Measurements from ENCODE around the gene SMAD3. TPM values are rescaled to one million over a fixed set of nuclear protein-coding genes. Genes with fewer than 3 reads are reported as not detected.

The SMAD3 gene
- total RNA-seq, 2 donors from 2014 or later = 33.3 to 60.7 TPM

- intact Hi-C loops (cut with DNase I, micrococcal nuclease) = no loop called here
- ATAC-seq = no peak
Measured at GRCh38 chr15:67179411-67179995, 114.1 kb downstream of the SMAD3 start.

DNA sequence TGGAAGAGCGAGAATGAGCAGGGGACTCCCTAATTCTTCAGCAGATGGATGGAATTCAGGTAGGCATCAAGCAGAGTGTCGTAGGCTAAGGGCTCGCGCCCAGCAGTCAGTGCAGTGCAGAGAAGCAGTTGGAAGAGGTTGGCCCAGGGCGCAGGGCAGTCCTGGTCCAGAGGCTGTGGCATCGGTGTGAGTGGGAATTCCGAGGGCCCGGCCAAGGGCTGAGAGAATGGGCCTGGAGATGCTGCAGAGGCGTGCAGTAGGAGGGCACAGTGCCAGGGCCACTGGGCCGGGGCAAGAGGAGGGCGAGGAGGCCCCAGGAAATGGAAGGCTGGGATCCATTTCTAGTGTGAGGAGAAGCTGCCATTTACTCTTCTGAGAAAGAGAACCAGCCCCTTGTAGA lies 114.6 kb downstream of the SMAD3 start:
- no peak for DNase-seq
- intact Hi-C loops (cut with DNase I, micrococcal nuclease) = no loop called here
- ATAC-seq = no peak

More at GRCh38 chr15:67179411-67179995, 114.1 kb downstream of the SMAD3 start:
- no peak for DNase-seq

DNA sequence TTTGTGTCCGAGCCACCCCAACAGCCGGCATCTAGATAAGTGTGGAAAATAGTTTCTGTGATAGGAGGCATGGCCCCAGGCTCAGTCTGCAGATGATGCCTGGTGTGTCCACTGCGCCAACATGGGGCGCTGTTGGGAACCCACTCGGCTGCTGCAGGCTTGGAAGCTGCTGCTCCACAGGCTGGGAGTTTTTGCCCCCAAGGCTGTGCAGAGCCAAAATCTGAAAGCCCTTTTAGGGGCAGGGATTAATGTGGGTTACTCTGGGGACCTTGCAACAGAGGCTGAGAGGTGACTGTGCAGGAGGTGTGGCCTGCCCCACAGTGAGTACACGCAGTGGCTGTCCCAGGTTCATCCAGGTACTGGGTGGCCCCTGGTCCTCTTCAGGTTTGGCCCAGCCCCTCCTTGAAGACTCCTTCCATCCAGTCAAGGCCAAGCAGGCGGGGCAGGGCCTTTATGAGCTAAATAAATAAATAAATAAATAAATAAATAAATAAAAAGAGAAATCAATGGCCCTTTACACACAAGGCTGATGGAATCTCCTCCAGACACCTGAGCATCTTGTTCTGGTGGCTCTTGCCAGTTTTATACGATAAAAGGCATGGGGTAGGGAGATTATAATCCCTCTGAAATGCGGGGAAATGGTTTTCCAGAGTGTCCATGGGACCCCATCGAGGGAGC lies 115.3 kb downstream of the SMAD3 start:
- DNase-seq = no peak
- ATAC-seq = no peak
- intact Hi-C loops (cut with DNase I, micrococcal nuclease) = no loop called here

DNA sequence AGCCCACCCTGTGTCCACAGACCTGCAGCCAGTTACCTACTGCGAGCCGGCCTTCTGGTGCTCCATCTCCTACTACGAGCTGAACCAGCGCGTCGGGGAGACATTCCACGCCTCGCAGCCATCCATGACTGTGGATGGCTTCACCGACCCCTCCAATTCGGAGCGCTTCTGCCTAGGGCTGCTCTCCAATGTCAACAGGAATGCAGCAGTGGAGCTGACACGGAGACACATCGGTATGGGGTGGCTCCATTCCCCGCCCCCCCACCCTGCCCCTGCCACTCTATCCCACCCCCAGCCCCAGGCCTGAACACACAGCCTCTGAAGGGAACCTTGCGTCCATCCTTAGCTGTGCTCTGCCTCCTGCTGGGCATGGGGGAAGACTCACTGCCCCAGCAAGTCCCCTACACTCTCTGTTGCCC lies 115.8 kb downstream of the SMAD3 start:
- DNase-seq (no peak), ATAC-seq (peak; percentile 28)
- intact Hi-C loops (cut with DNase I, micrococcal nuclease) = no loop called here

- DNase-seq (no peak), ATAC-seq (no peak)
- intact Hi-C loops (cut with DNase I, micrococcal nuclease) = no loop called here
Measured at GRCh38 chr15:67183443-67184169, 118.2 kb downstream of the SMAD3 start.

GRCh38 chr15:67184208-67184925 lies 119.0 kb downstream of the SMAD3 start:
- no peak for ATAC-seq
- no peak for DNase-seq
- intact Hi-C loops (cut with DNase I, micrococcal nuclease) = no loop called here

DNA sequence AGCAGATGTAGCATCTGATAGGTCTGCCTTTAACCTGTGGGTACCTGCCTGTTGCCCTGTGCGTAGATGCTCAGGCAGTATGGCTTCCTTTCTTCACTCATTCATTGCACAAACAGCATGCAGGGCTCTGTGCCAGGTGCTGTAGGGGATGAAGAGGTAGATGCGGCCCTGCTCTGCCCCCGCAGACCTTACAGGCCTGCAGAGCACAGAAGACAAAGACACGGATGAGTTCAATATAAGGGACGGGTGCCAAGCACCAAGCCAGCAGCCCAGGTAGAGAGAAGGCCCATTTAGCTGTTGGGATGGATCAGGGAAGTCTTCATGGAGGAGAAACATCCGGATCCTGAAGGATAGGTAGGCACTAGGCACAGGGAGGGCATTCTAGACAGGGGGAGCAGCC lies 119.6 kb downstream of the SMAD3 start:
- DNase-seq (no peak), ATAC-seq (no peak)
- intact Hi-C loops (cut with DNase I, micrococcal nuclease) = no loop called here

- intact Hi-C loops (cut with DNase I, micrococcal nuclease) = no loop called here
- DNase-seq (no peak), ATAC-seq (no peak)
Measured at GRCh38 chr15:67185621-67186225, 120.3 kb downstream of the SMAD3 start.

DNA sequence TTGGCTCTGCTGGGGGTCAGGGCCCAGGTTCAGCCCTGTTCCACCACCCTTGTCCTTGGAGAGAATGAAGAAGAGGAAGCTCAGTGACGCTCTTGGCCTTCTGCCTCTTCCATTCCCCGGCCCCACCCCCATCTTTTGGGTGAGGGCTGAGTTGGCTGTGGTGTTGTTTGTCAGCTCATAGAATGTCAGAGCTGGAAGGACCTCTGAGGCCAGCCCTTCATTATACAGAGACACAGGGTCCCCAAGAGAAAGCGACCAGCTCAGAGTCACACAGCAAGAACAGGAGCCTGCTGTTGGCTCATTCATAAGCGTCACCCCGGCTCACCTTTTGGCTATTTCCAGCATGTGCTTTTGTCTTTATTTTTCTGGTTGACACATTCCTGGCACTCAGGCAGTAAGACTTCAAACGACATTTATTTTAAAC lies 120.8 kb downstream of the SMAD3 start:
- no peak for ATAC-seq
- intact Hi-C loops (cut with DNase I, micrococcal nuclease) = no loop called here
- no peak for DNase-seq

DNA sequence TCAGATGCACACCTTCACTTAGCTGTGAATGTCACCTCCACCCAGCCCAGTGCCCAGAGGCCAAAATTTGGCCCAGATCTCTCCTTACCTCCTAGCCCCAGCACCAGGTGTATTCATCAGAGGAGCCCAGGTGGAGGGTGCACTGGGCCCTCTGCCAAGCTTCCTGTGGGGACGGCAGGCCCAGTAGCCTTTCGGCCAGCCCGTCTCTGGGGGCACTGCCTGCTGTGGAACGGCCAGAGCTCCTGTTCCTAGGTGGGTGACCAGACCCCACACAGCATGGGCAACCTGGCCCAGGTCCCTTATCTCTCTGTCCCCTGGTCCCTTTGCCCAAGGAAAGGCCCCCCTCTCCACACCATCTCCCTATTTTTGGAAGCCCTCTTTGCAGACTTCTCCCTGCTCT lies 121.3 kb downstream of the SMAD3 start:
- no peak for ATAC-seq
- intact Hi-C loops (cut with DNase I, micrococcal nuclease) = no loop called here
- DNase-seq = no peak

GRCh38 chr15:67187351-67187854 lies 122.0 kb downstream of the SMAD3 start:
- DNase-seq (no peak), ATAC-seq (no peak)
- intact Hi-C loops (cut with DNase I, micrococcal nuclease) = no loop called here

GRCh38 chr15:67188551-67189218 lies 123.3 kb downstream of the SMAD3 start:
- DNase-seq (no peak), ATAC-seq (no peak)
- intact Hi-C loops (cut with DNase I, micrococcal nuclease) = no loop called here

DNA sequence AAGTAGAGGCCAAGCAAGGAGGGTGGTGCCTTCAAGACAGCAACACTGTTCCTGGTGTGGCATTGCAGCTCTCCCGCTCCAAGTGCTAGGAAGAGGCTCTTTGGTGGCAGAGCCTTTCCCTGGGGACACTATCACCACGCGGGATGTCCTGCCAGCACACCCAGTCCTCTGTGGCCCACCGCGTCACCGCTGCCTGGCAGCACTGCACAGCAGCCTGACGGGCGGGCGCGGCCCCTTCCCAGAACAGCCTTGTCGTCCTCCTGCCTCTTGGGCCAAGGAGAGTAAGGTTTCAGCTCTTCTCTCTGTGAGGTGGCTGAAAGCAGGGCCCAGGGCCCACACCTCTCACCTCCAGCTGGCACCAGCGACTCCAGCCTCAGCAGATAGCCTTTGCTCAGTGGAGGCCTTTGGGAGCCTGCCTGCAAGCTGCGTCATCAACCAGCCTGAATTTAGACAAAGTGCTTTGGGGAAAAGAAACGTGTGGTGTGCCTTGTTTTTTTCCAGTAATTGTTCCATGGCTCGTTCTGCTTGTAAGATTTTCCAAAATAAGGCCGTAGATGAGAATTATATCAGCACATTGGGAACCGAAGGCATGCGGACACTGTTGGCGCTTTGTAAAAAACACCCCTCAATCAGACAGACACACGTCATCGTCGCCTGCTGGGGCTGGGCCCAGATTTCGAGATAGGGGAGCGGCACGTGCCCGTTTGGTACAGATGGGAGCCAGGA lies 124.1 kb downstream of the SMAD3 start:
- no peak for DNase-seq
- ATAC-seq = peak; percentile 4
- intact Hi-C loops (cut with DNase I, micrococcal nuclease) = no loop called here

GRCh38 chr15:67190326-67190725 lies 124.9 kb downstream of the SMAD3 start:
- ATAC-seq (no peak), DNase-seq (no peak)
- intact Hi-C loops (cut with DNase I, micrococcal nuclease) = no loop called here

DNA sequence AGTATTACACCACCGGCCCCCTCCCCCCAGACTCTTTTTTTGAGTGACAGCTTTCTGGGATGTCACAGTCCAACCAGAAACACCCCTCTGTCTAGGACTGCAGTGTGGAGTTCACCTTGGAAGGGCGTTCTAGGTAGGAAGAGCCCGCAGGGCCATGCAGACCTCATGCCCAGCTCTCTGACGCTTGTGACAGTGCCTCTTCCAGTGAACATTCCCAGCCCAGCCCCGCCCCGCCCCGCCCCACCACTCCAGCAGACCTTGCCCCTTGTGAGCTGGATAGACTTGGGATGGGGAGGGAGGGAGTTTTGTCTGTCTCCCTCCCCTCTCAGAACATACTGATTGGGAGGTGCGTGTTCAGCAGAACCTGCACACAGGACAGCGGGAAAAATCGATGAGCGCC lies 125.4 kb downstream of the SMAD3 start:
- no peak for DNase-seq
- peak; percentile 75 for ATAC-seq
- intact Hi-C loops (cut with DNase I, micrococcal nuclease) = no loop called here

- no peak for ATAC-seq
- DNase-seq = no peak
- intact Hi-C loops (cut with DNase I, micrococcal nuclease) = no loop called here
Measured at GRCh38 chr15:67192185-67192820, 126.9 kb downstream of the SMAD3 start.

DNA sequence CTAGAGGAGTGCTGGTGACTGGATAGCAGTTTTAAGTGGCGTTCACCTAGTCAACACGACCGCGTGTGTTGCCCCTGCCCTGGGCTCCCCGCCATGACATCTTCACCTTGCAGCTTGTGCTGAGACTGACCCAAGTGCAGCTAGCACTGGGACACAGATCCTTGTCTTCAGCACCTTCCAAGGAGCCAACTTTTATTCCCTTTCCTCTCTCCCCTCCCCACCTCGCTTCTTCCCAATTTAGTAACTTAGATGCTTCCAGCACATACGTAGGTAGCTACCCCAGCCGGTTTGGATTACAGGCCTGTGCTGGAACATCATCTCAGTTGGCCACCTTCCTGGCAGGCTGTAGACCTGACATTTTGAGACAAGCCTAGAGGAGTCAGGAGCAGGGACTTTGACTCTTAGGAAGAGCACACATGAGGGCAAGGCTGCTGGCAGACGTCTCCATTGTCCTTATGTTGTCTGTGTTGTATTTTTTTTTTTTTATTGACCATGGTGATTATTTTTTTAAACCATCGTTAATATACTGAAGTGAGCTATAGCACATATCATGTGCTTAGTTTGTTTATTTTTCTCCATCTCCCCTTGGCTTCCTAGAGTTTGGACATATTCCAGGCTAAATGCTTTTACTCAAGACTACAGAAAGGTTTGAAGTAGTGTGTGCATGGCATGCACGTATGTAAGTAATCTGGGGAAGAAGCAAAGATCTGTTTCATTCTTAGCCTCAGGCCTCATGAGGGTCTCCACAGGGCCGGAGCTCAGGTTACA lies 128.0 kb downstream of the SMAD3 start:
- no peak for ATAC-seq
- intact Hi-C loops (cut with DNase I, micrococcal nuclease) = no loop called here
- no peak for DNase-seq
